Adrenal gland (tissue), 5 donors: ENCODE results near the gene TMEM132C.

ENCODE experiments used
- CTCF ChIP-seq, 6 experiments: fragments of 450-650 bp in 4 of 6; fragments of 200-600 bp in 2 of 6; sonication (generic) in 1 of 6; IDR thresholded peaks; 1 replicate in 5 of 6; 2 replicates in 1 of 6; pipeline versions ENCODE4 v1.5.1 to v1.8.0; 2016 to 2021; ENCODE audit warnings: antibody characterized with exemption in 6 of 6, mild to moderate bottlenecking in 2 of 6, moderate library complexity in 1 of 6
- POLR2A ChIP-seq, 2 donors: fragments of 450-650 bp; IDR thresholded peaks; one replicate each; pipeline ENCODE4 v1.6.1; 2017; ENCODE audit warnings: antibody characterized with exemption in 2 of 2, mild to moderate bottlenecking in 2 of 2, moderate library complexity in 1 of 2
- donor health status: DM: no; HTN: no; CAD: no.

GRCh38 chr12:128652136-128652751 lies 385.3 kb downstream of the TMEM132C start:
- no peak for TF ChIP-seq CTCF (IDR thresholded peaks at IDR 0.05)
- no peak for TF ChIP-seq POLR2A (IDR thresholded peaks at IDR 0.05)
